WTC11 (cell line): ENCODE results near the gene BBOF1. TPM values are rescaled to one million over a fixed set of nuclear protein-coding genes. Genes with fewer than 3 reads are reported as not detected.
"Not testable (repeated sequence)": the region's sequence is repeated elsewhere in the genome, so short reads cannot be mapped to it uniquely, and the experiment has no call there.

ENCODE experiments used
- ATAC-seq: fragments of 200-7000 bp; cut with Tn5 transposase; 2 replicates; pipeline ENCODE4 v1.10.0; 2021; ENCODE audit warnings: mild to moderate bottlenecking, moderate library complexity
- CTCF ChIA-PET: fragments of 300-600 bp; sonication (Branson Sonifier 250); formaldehyde crosslinking; loops from one replicate; lab custom pipeline; 2021; ENCODE audit warnings: antibody characterized with exemption; lab: Charles Lee
- POLR2A ChIA-PET: fragments of 350-600 bp; sonication (Branson Sonifier 250); formaldehyde crosslinking; loops from one replicate; lab custom pipeline; 2021; ENCODE audit warnings: antibody characterized with exemption; lab: Charles Lee
- DNase-seq: peaks from one replicate; pipeline ENCODE4 v3.0.0; 2021; ENCODE audit warnings: low spot score
- H3K27ac Mint-ChIP-seq: 2 replicates; pipeline ENCODE4 v1.8.0; 2021; ENCODE audit warnings: mixed read lengths
- H3K27me3 Mint-ChIP-seq: 2 replicates; pipeline ENCODE4 v1.8.0; 2021; ENCODE audit warnings: low read depth, mild to moderate bottlenecking, moderate library complexity, mixed read lengths
- H3K36me3 Mint-ChIP-seq: 2 replicates; pipeline ENCODE4 v1.8.0; 2021; ENCODE audit warnings: mixed read lengths
- H3K4me1 Mint-ChIP-seq: 2 replicates; pipeline ENCODE4 v1.8.0; 2022; ENCODE audit warnings: mixed read lengths
- H3K4me3 Mint-ChIP-seq: 2 replicates; pipeline ENCODE4 v1.8.0; 2021; ENCODE audit warnings: mild to moderate bottlenecking, moderate library complexity, mixed read lengths
- H3K9me3 Mint-ChIP-seq: 2 replicates; pipeline ENCODE4 v1.8.0; 2021; ENCODE audit warnings: mixed read lengths
- AR ChIP-seq: fragments of 250-450 bp; sonication (Bioruptor Pico); IDR thresholded peaks from 2 replicates; pipeline ENCODE4 v1.9.0; 2021; ENCODE audit warnings: mild to moderate bottlenecking
- ELF4 ChIP-seq: sonication (generic); formaldehyde crosslinking; IDR thresholded peaks from 2 replicates; pipeline ENCODE4 v1.8.1; 2022; ENCODE audit warnings: low read depth, mild to moderate bottlenecking, moderate library complexity, missing genetic modification reagents
- ERG ChIP-seq: fragments of 250-450 bp; sonication (Bioruptor Pico); IDR thresholded peaks from 2 replicates; pipeline ENCODE4 v1.8.0; 2021; ENCODE audit warnings: mild to moderate bottlenecking
- FOXP1 ChIP-seq: sonication (generic); formaldehyde crosslinking; IDR thresholded peaks from 2 replicates; pipeline ENCODE4 v1.8.0; 2022; ENCODE audit warnings: missing genetic modification reagents, mild to moderate bottlenecking, moderate library complexity, borderline replicate concordance
- GTF2I ChIP-seq: fragments of 250-450 bp; sonication (Bioruptor Pico); conservative IDR thresholded peaks from 2 replicates; pipeline ENCODE4 v1.4.0; 2021; ENCODE audit warnings: mild to moderate bottlenecking
- HMGA2 ChIP-seq: fragments of 250-450 bp; sonication (Bioruptor Pico); IDR thresholded peaks from 2 replicates; pipeline ENCODE4 v1.4.0; 2021; ENCODE audit warnings: mild to moderate bottlenecking, moderate library complexity
- IRF2 ChIP-seq: sonication (generic); formaldehyde crosslinking; IDR thresholded peaks from 2 replicates; pipeline ENCODE4 v1.8.0; 2022; ENCODE audit warnings: low read depth, missing genetic modification reagents, borderline replicate concordance
- NFE2L1 ChIP-seq: sonication (generic); formaldehyde crosslinking; IDR thresholded peaks from 2 replicates; pipeline ENCODE4 v1.8.1; 2023; ENCODE audit warnings: missing genetic modification reagents
- OVOL2 ChIP-seq: fragments of 250-450 bp; sonication (Bioruptor Pico); IDR thresholded peaks from 2 replicates; pipeline ENCODE4 v1.9.0; 2021; ENCODE audit warnings: mild to moderate bottlenecking, borderline replicate concordance
- ZNF232 ChIP-seq: sonication (generic); formaldehyde crosslinking; IDR thresholded peaks from 2 replicates; pipeline ENCODE4 v1.8.0; 2022; ENCODE audit warnings: mild to moderate bottlenecking, missing genetic modification reagents
- ZNF281 ChIP-seq: sonication (generic); formaldehyde crosslinking; IDR thresholded peaks from 2 replicates; pipeline ENCODE4 v1.8.0; 2023; ENCODE audit warnings: mild to moderate bottlenecking, missing genetic modification reagents
- ZNF532 ChIP-seq: fragments of 250-450 bp; sonication (Bioruptor Pico); IDR thresholded peaks from 2 replicates; pipeline ENCODE4 v1.9.0; 2021; ENCODE audit warnings: mild to moderate bottlenecking, borderline replicate concordance
- total RNA-seq: library from RNA; stranded (reverse); gene quantifications from 3 replicates; pipeline ENCODE4 v1.2.3, GENCODE V29; 2021

Gene BBOF1
- total RNA-seq, 1 experiment from 2014 or later, result 0.98 TPM

- TF ChIP-seq ERG (CRISPR knock-in tag) (no peak), IRF2 (no peak), ZNF232 (CRISPR knock-in tag) (no peak), AR (CRISPR knock-in tag) (no peak), HMGA2 (CRISPR knock-in tag) (no peak)
Measured at GRCh38 chr14:73997944-73998447, 21.2 kb upstream of the BBOF1 start (continued).

- no peaks in the 10 kb centered on the region for H3K9me3 Mint-ChIP-seq
- CTCF ChIA-PET, result no interaction called here
- no peaks in the 10 kb centered on the region for H3K4me1 Mint-ChIP-seq
- no peaks in the 10 kb centered on the region for H3K36me3 Mint-ChIP-seq
- H3K4me3 Mint-ChIP-seq, result no peak overlapping the region
- H3K27ac Mint-ChIP-seq, result no peak overlapping the region
- H3K27me3 Mint-ChIP-seq, result no peaks in the 10 kb centered on the region
- DNase-seq, result no peak
- TF ChIP-seq ZNF232 (CRISPR knock-in tag), result no peak
- no peak for TF ChIP-seq ELF4 (CRISPR knock-in tag)
- no peak for TF ChIP-seq OVOL2 (CRISPR knock-in tag)
- no peak for TF ChIP-seq NFE2L1
- no peak for TF ChIP-seq ZNF532 (CRISPR knock-in tag)
- TF ChIP-seq GTF2I (CRISPR knock-in tag), result no peak
- no peak for TF ChIP-seq FOXP1 (CRISPR knock-in tag)
- TF ChIP-seq ZNF281, result no peak
- ATAC-seq, result no peak
- POLR2A ChIA-PET, result no interaction called here
Measured at GRCh38 chr14:73998726-73999125, 20.4 kb upstream of the BBOF1 start.

GRCh38 chr14:74005664-74006063 is 13.5 kb upstream of the BBOF1 start:
- H3K9me3 Mint-ChIP-seq, H3K27me3 Mint-ChIP-seq, H3K4me1 Mint-ChIP-seq, CTCF ChIA-PET, ATAC-seq, H3K4me3 Mint-ChIP-seq, H3K27ac Mint-ChIP-seq, DNase-seq: not testable (repeated sequence)
- H3K36me3 Mint-ChIP-seq, result peaks cover 15% of the 10 kb centered on the region
- POLR2A ChIA-PET, result interaction anchor here (0.7 kb wide), 1 partner anchor 917 kb away, joined by 6 read pairs; no protein-coding TSS in a partner anchor
